Ascending aorta (tissue), 2 donors: ENCODE data around the gene MREG. TPM values are rescaled to one million over a fixed set of nuclear protein-coding genes. Genes with fewer than 3 reads are reported as not detected.

Experiments used
- DNase-seq, 2 donors: peaks; one replicate each; pipeline ENCODE4 v3.0.0-alpha.2; 2019; ENCODE audit warnings: low spot score in 2 of 2
- H3K27ac ChIP-seq, 2 donors: fragments of 200-600 bp; sonication (generic); one replicate each; pipeline ENCODE4 v1.5.1; 2016 to 2017; ENCODE audit warnings: mild to moderate bottlenecking in 1 of 2
- H3K27me3 ChIP-seq: fragments of 200-600 bp; sonication (generic); one replicate; pipeline ENCODE4 v1.5.1; 2017
- H3K36me3 ChIP-seq, 2 donors: fragments of 200-600 bp; sonication (generic); one replicate each; pipeline ENCODE4 v1.5.1; 2016
- H3K4me1 ChIP-seq, 2 donors: fragments of 200-600 bp; sonication (generic); one replicate each; pipeline ENCODE4 v1.5.1; 2016 to 2017; ENCODE audit warnings: mild to moderate bottlenecking in 1 of 2
- H3K4me3 ChIP-seq, 2 donors: fragments of 200-600 bp; sonication (generic); one replicate each; pipeline ENCODE4 v1.5.1; 2016 to 2017; ENCODE audit warnings: mild to moderate bottlenecking in 1 of 2
- H3K9me3 ChIP-seq, 2 donors: fragments of 200-600 bp; sonication (generic); one replicate each; pipeline ENCODE4 v1.5.1; 2016
- intact Hi-C: fragments of 100-400 bp; cut with DNase I; formaldehyde crosslinking; loops from one replicate; pipeline ENCODE4 v1.15.1; 2023
- total RNA-seq: library from RNA; depleted of rRNA; stranded (reverse); fragments of >200 nt; gene quantifications from one replicate; pipeline ENCODE4 v1.1.0, GENCODE V29; 2016
- TF ChIP-seq, protein P1 (sequence below), 3 experiments: fragments of 200-600 bp in 2 of 3; fragments of 450-650 bp in 1 of 3; sonication (generic) in 2 of 3; IDR thresholded peaks; one replicate each; pipeline ENCODE4 v1.5.1; 2016 to 2019; ENCODE audit warnings: antibody characterized with exemption in 3 of 3, mild to moderate bottlenecking in 1 of 3, moderate library complexity in 1 of 3

MREG gene
- total RNA-seq, 1 donor from 2014 or later: not detected

DNA sequence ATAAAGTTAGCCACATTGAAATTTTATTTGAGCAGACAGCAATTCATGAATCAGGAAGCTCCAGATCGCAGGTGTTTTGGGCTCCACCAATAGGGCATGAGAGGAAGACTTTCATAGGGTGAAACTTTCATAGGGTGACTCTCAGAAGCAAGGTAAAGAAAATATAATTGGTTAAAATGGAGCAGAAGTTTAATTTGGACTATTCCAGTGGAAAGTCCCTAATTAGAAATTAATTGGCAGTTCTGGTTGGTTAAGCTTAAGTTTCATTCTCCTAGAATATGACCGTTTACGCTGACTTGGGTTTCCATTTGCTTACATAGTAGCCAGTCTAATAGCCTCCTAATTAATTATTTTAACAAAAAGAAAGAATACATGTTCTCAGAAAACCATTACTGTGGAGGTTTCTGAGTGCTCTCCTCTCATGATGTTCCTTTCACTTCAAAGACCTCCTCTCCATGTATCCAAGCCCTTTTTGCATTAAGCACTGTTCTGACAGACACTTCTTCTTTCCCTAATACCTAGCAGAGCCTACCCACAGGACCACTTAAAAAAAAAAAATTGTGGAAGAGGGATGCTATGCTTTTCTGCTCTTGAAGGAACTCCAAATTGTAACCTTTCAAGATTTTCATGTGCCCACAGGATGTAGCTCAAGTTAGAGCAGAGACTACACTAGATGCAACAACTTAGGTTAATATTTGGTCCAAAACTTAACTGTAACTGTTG is 99.1 kb downstream of the MREG start:
- Histone ChIP-seq H3K4me3 (no peak overlapping the region), H3K27me3 (no peaks in the 10 kb centered on the region), H3K4me1 (peaks cover 2 to 12% of the 10 kb centered on the region in 2 donors), H3K36me3 (no peaks in the 10 kb centered on the region), H3K9me3 (no peaks in the 10 kb centered on the region), H3K27ac (no peak overlapping the region)
- intact Hi-C loops: loop anchor here (10.0 kb wide), 1 partner anchor 159 kb away; no protein-coding TSS in a partner anchor
- TF ChIP-seq, protein P1, sequence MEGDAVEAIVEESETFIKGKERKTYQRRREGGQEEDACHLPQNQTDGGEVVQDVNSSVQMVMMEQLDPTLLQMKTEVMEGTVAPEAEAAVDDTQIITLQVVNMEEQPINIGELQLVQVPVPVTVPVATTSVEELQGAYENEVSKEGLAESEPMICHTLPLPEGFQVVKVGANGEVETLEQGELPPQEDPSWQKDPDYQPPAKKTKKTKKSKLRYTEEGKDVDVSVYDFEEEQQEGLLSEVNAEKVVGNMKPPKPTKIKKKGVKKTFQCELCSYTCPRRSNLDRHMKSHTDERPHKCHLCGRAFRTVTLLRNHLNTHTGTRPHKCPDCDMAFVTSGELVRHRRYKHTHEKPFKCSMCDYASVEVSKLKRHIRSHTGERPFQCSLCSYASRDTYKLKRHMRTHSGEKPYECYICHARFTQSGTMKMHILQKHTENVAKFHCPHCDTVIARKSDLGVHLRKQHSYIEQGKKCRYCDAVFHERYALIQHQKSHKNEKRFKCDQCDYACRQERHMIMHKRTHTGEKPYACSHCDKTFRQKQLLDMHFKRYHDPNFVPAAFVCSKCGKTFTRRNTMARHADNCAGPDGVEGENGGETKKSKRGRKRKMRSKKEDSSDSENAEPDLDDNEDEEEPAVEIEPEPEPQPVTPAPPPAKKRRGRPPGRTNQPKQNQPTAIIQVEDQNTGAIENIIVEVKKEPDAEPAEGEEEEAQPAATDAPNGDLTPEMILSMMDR (IDR thresholded peaks at IDR 0.05): no peak
- DNase-seq: no peak

DNA sequence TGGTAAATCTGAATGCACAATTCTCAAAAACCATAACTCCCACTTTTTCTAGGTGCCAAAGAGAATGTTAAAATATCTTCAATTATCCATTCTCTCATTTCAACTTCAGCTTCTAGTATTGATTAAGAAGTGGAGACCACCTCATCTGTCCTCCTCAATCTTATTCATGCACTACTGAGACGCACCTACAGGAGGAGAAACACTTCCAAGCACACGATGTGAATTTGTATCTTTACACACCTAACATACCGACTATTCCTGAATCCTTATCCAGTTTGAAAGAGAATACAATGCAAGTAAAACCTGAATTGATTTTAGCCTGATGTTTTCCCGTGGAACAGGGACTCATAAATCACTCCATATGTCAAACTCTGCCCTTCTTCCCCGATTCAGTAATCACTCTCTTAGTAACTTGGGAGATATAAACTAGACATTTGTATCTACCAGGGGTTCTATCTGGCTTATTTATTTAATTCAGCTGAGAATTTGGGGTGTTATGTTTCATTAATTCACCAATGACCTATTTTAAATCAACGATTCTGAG is 101.0 kb downstream of the MREG start:
- H3K36me3 ChIP-seq: no peaks in the 10 kb centered on the region
- intact Hi-C loops: loop anchor here (10.0 kb wide), 1 partner anchor 158 kb away; no protein-coding TSS in a partner anchor
- no peaks in the 10 kb centered on the region for H3K27me3 ChIP-seq
- DNase-seq: no peak
- H3K27ac ChIP-seq: no peak overlapping the region
- TF ChIP-seq, protein P1 (IDR thresholded peaks at IDR 0.05): no peak
- H3K4me3 ChIP-seq: no peak overlapping the region
- H3K4me1 ChIP-seq: no peaks in the 10 kb centered on the region
- no peaks in the 10 kb centered on the region for H3K9me3 ChIP-seq

DNA sequence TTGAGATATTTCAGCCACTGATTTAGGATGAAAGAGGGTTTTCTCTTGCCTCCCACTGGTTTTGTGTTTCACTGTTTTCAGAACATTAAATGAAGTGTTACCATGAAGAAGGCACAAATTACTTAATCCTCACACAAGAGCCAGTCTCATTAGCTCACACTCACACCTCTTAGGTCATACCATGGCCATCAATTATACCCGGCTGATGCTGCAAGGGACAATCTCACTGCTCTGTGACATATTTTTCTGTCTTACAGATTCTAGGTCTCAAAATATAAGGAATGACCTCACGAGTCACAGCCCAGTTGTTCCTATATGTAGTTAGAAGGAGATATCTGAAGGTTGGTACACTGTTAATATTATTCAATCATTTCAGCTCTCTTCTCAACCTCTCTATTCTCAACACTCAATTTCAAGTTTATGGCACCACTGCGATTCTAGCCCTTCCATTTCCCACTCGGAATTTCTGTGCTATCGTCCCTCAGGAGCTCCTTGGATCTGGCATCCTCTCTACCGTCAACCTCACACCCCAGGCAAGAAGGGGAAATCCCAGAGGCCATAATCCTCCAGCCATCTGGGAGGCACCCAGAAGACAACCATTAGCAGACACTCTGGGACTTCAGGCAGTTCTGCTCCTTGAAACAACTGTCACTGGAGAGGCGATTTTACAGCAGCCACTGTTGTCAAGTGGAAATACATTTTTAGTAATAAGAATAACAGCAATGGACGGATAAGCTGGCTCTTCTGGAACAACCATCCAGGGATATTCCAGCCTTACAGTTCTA is 101.9 kb downstream of the MREG start:
- Histone ChIP-seq H3K27me3 (no peaks in the 10 kb centered on the region), H3K4me1 (no peaks in the 10 kb centered on the region), H3K4me3 (no peak overlapping the region), H3K9me3 (no peaks in the 10 kb centered on the region), H3K27ac (no peak overlapping the region), H3K36me3 (no peaks in the 10 kb centered on the region)
- TF ChIP-seq, protein P1 (IDR thresholded peaks at IDR 0.05): no peak
- no peak for DNase-seq
- intact Hi-C loops: loop anchor here (10.0 kb wide), 1 partner anchor 157 kb away; no protein-coding TSS in a partner anchor

DNA sequence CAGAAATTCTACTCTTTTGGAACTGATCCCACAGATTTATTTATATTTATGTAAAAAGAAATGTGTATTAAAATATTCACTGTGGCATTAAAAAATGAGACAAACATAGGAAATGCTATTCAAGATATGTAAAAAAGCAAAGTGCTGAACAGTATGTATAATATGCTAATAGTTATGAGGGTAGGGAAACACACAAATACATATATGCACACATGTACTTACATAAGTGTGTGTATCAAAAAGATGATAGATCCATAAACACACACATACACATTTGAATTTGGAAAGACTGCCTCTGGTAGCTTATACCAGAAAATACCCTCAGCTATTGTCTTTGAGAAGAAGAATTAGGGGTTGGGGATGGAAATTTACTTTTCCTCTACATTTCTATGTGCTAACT is 103.2 kb downstream of the MREG start:
- TF ChIP-seq, protein P1 (IDR thresholded peaks at IDR 0.05): no peak
- no peak overlapping the region for H3K27ac ChIP-seq
- no peaks in the 10 kb centered on the region for H3K36me3 ChIP-seq
- H3K27me3 ChIP-seq: no peaks in the 10 kb centered on the region
- H3K4me3 ChIP-seq: no peak overlapping the region
- H3K9me3 ChIP-seq: no peaks in the 10 kb centered on the region
- no peak for DNase-seq
- no peaks in the 10 kb centered on the region for H3K4me1 ChIP-seq
- intact Hi-C loops: loop anchor here (10.0 kb wide), 1 partner anchor 155 kb away; no protein-coding TSS in a partner anchor

DNA sequence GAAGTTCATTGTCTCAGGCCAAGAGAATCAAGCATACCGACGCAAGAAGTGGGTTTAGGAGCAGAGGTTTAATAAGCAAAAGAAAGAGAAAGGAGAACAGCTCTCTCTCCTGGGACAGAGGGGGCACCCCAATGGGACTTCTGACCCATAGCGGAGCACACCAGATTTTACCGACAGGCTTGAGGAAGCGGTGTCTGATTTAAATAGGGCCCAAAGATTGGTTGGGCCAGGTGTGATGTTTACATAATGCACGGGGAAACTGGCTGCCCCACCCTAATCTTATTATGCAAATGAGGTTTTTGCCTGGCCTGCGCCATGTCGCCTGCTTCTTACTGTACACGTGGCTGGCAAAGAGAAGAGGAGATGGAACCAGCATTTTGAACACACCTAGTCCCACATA is 106.2 kb downstream of the MREG start:
- H3K27ac ChIP-seq: no peak overlapping the region
- intact Hi-C loops: no loop called here
- H3K4me1 ChIP-seq: no peaks in the 10 kb centered on the region
- DNase-seq: no peak
- H3K36me3 ChIP-seq: no peaks in the 10 kb centered on the region
- no peaks in the 10 kb centered on the region for H3K9me3 ChIP-seq
- no peaks in the 10 kb centered on the region for H3K27me3 ChIP-seq
- H3K4me3 ChIP-seq: no peak overlapping the region
- TF ChIP-seq, protein P1 (IDR thresholded peaks at IDR 0.05): no peak
